OCI-LY1 (cell line): ENCODE results near the gene UNCX.

Experiments used
- EZH2 ChIP-seq: fragments of 200-600 bp; sonication (generic), shearing (Covaris generic); IDR thresholded peaks from 2 replicates; pipeline ENCODE4 v1.8.0; 2017; ENCODE audit warnings: borderline replicate concordance, mixed run types, mild to moderate bottlenecking, antibody characterized with exemption, low read length, moderate library complexity, mixed read lengths
- TF ChIP-seq, protein P1 (sequence below): fragments of 200-600 bp; sonication (generic), shearing (Covaris generic); IDR thresholded peaks from 2 replicates; pipeline ENCODE4 v1.5.1; 2017; ENCODE audit warnings: mild to moderate bottlenecking, antibody characterized with exemption, low read length, moderate library complexity, mixed read lengths

DNA sequence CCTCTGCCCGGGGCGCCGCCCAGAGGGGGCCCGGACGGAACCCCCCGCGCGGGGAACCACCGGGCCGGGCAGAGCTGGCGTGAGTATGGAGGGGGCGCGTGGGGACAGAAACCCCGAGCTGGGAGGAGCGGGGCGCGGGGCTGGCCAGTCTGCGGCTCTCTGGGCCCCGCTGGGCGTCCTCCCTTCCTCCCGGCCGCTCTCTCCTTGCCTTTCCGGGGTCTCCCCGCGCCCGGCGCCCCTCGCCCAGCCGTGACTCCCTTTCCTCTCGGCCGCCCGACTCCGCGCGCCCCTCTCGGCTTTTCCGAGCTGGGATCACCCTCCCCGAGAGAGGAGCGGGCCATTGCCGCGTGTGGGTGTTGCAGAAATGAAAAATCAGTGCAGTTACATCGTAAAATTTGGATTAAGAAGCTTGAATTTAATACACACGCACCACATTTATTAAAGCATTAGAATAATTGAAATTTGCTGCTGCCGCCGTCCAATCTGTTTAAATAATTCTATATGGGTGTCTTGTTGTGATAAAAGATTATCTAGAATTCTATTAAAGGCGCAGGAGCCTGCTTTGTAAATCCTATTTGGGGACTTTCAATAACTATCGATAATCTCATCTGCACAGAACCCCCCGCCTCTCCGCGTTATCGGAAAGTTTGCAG lies 9.1 kb downstream of the UNCX start:
- TF ChIP-seq, protein P1, sequence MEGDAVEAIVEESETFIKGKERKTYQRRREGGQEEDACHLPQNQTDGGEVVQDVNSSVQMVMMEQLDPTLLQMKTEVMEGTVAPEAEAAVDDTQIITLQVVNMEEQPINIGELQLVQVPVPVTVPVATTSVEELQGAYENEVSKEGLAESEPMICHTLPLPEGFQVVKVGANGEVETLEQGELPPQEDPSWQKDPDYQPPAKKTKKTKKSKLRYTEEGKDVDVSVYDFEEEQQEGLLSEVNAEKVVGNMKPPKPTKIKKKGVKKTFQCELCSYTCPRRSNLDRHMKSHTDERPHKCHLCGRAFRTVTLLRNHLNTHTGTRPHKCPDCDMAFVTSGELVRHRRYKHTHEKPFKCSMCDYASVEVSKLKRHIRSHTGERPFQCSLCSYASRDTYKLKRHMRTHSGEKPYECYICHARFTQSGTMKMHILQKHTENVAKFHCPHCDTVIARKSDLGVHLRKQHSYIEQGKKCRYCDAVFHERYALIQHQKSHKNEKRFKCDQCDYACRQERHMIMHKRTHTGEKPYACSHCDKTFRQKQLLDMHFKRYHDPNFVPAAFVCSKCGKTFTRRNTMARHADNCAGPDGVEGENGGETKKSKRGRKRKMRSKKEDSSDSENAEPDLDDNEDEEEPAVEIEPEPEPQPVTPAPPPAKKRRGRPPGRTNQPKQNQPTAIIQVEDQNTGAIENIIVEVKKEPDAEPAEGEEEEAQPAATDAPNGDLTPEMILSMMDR, result no peak
- no peak for TF ChIP-seq EZH2
